Transverse colon (tissue), 4 donors: ENCODE data around the gene KAZN. TPM values are rescaled to one million over a fixed set of nuclear protein-coding genes. Genes with fewer than 3 reads are reported as not detected.

ENCODE experiments used
- DNase-seq: peaks from one replicate; pipeline ENCODE4 v3.0.0-alpha.2; 2019
- H3K27ac ChIP-seq, 4 donors: fragments of 200-600 bp; sonication (generic); 2 replicates each; pipeline ENCODE4 v1.5.1; 2016 to 2018; ENCODE audit warnings: inconsistent platforms in 4 of 4
- H3K27me3 ChIP-seq: fragments of 200-600 bp; sonication (generic); 2 replicates; pipeline ENCODE4 v1.5.1; 2017; ENCODE audit warnings: inconsistent platforms
- H3K36me3 ChIP-seq, 4 donors: fragments of 200-600 bp; sonication (generic); 2 replicates each; pipeline ENCODE4 v1.5.1; 2017 to 2019; ENCODE audit warnings: inconsistent platforms in 4 of 4
- H3K4me1 ChIP-seq, 4 donors: fragments of 200-600 bp; sonication (generic); 2 replicates each; pipeline ENCODE4 v1.5.1; 2017 to 2020; ENCODE audit warnings: inconsistent platforms in 4 of 4
- H3K4me3 ChIP-seq, 4 donors: fragments of 200-600 bp; sonication (generic); 1 replicate in 1 of 4; 2 replicates in 3 of 4; pipeline versions ENCODE4 v1.5.1 to v1.6.1; 2017 to 2019; ENCODE audit warnings: inconsistent platforms in 4 of 4
- H3K9me3 ChIP-seq, 2 donors: fragments of 200-600 bp; sonication (generic); 2 replicates each; pipeline ENCODE4 v1.5.1; 2017 to 2019; ENCODE audit warnings: inconsistent platforms in 2 of 2
- CTCF ChIP-seq, 5 experiments: fragments of 200-600 bp in 3 of 5; fragments of 450-650 bp in 2 of 5; sonication (generic) in 3 of 5; IDR thresholded peaks; 1 replicate in 2 of 5; 2 replicates in 3 of 5; pipeline ENCODE4 v1.5.1; 2016 to 2017; ENCODE audit warnings: antibody characterized with exemption in 5 of 5, inconsistent platforms in 3 of 5, mild to moderate bottlenecking in 2 of 5, moderate library complexity in 1 of 5
- EP300 ChIP-seq: sonication (generic); formaldehyde crosslinking; IDR thresholded peaks from one replicate; pipeline ENCODE4 v1.6.1; 2017; ENCODE audit warnings: antibody characterized with exemption, low read depth
- POLR2A ChIP-seq: fragments of 450-650 bp; IDR thresholded peaks from one replicate; pipeline ENCODE4 v1.6.1; 2016; ENCODE audit warnings: antibody characterized with exemption, mild to moderate bottlenecking, moderate library complexity
- POLR2AphosphoS5 ChIP-seq, 3 donors: sonication (generic); formaldehyde crosslinking; IDR thresholded peaks; one replicate each; pipeline ENCODE4 v1.6.1; 2016; ENCODE audit warnings: antibody characterized with exemption in 3 of 3
- WGBS, 2 donors: methylation state at CpG; one replicate each; pipeline ENCODE4 v1.1.5; 2018; ENCODE audit warnings: low coverage in 1 of 2; 5-methylcytosine and 5-hydroxymethylcytosine counted together
- in situ Hi-C, 4 donors: fragments of 200-750 bp; cut with MboI; loops; one replicate each; pipeline versions ENCODE4 v1.15.0 to v1.15.1; 2017; ENCODE audit warnings: low sequenced_read_pairs in 3 of 4, low pct_ligation_motif_present in 1 of 4, low pct_unique_long_range_greater_than_20kb in 1 of 4
- intact Hi-C: fragments of 100-400 bp; cut with DNase I; formaldehyde crosslinking; loops from one replicate; pipeline ENCODE4 v1.15.1; 2023; ENCODE audit warnings: low total_unique reads
- total RNA-seq, 4 donors: library from RNA; depleted of rRNA; stranded (reverse); fragments of >200 nt; gene quantifications; one replicate each; pipeline ENCODE4 v1.1.0, GENCODE V29; 2016

Gene KAZN
- total RNA-seq, 4 donors from 2014 or later, result 12.0 to 17.1 (median 16.2) TPM

- no peak overlapping the region for H3K27ac ChIP-seq
- WGBS, 2 donors, result 65 to 79% methylated on average over 7 to 10 of the region's 10 CpGs
- H3K36me3 ChIP-seq, result no peaks in the 10 kb centered on the region
- in situ Hi-C loops (no loop called here), intact Hi-C loops (no loop called here)
- TF ChIP-seq POLR2AphosphoS5 (IDR thresholded peaks at IDR 0.05), result no peak
- H3K4me1 ChIP-seq, result no peaks in the 10 kb centered on the region
- no peaks in the 10 kb centered on the region for H3K27me3 ChIP-seq
- H3K9me3 ChIP-seq, result no peaks in the 10 kb centered on the region
- DNase-seq, result no peak
- H3K4me3 ChIP-seq, result no peak overlapping the region
Measured at GRCh38 chr1:14679027-14679688, 80.7 kb downstream of the KAZN start.

GRCh38 chr1:14681182-14681581, 82.7 kb downstream of the KAZN start:
- 86% methylated on average over 3 of the region's 3 CpGs; no CpG with 5 or more reads in 1 of the 2 donors for WGBS, 2 donors
- no peaks in the 10 kb centered on the region for H3K9me3 ChIP-seq
- no peak overlapping the region for H3K4me3 ChIP-seq
- no peak overlapping the region for H3K27ac ChIP-seq
- TF ChIP-seq CTCF (IDR thresholded peaks at IDR 0.05), result no peak
- TF ChIP-seq EP300, result no peak
- TF ChIP-seq POLR2AphosphoS5 (IDR thresholded peaks at IDR 0.05), result no peak
- TF ChIP-seq POLR2A, result no peak
- intact Hi-C loops, result no loop called here
- H3K4me1 ChIP-seq, result no peaks in the 10 kb centered on the region
- in situ Hi-C loops, result no loop called here
- H3K36me3 ChIP-seq, result no peaks in the 10 kb centered on the region
- no peak for DNase-seq
- no peaks in the 10 kb centered on the region for H3K27me3 ChIP-seq

GRCh38 chr1:14682941-14683621, 84.6 kb downstream of the KAZN start:
- Histone ChIP-seq H3K4me3 (no peak overlapping the region), H3K4me1 (no peaks in the 10 kb centered on the region), H3K36me3 (no peaks in the 10 kb centered on the region), H3K9me3 (no peaks in the 10 kb centered on the region), H3K27ac (no peak overlapping the region), H3K27me3 (no peaks in the 10 kb centered on the region)
- no peak for DNase-seq
- intact Hi-C loops (no loop called here), in situ Hi-C loops (no loop called here)
- TF ChIP-seq EP300, result no peak
- no peak for TF ChIP-seq POLR2AphosphoS5 (IDR thresholded peaks at IDR 0.05)
- no peak for TF ChIP-seq CTCF (IDR thresholded peaks at IDR 0.05)
- no peak for TF ChIP-seq POLR2A
- 44 to 58% methylated on average over 7 to 15 of the region's 15 CpGs for WGBS, 2 donors

GRCh38 chr1:14685078-14685477, 86.6 kb downstream of the KAZN start:
- in situ Hi-C loops (no loop called here), intact Hi-C loops (no loop called here)
- 90 to 100% methylated on average over 1 to 3 of the region's 3 CpGs for WGBS, 2 donors
- no peak for DNase-seq
- no peak overlapping the region for H3K4me3 ChIP-seq
- TF ChIP-seq POLR2A (no peak), POLR2AphosphoS5 (IDR thresholded peaks at IDR 0.05) (no peak), CTCF (IDR thresholded peaks at IDR 0.05) (no peak), EP300 (no peak)
- H3K9me3 ChIP-seq, result no peaks in the 10 kb centered on the region
- no peaks in the 10 kb centered on the region for H3K4me1 ChIP-seq
- H3K36me3 ChIP-seq, result no peaks in the 10 kb centered on the region
- H3K27ac ChIP-seq, result no peak overlapping the region
- no peaks in the 10 kb centered on the region for H3K27me3 ChIP-seq
